HG02840 (cell line): ENCODE data around the gene CCDC97.
A peak's percentile ranks its signal among the peaks of the same experiment; 100 is the strongest.

Experiments used
- ATAC-seq: cut with Tn5 transposase; IDR thresholded peaks from one replicate; pipeline ENCODE4 v1.9.1; 2021; ENCODE audit warnings: mild to moderate bottlenecking, moderate library complexity, moderate number of reproducible peaks; ENCODE audit not compliant: unreplicated experiment, low FRiP score

Gene CCDC97

GRCh38 chr19:41318696-41319499, 8.9 kb downstream of the CCDC97 start:
- ATAC-seq: no peak

- ATAC-seq: no peak
Measured at GRCh38 chr19:41319500-41320184, 9.7 kb downstream of the CCDC97 start.

GRCh38 chr19:41320185-41320518, 10.2 kb downstream of the CCDC97 start:
- ATAC-seq: no peak

- ATAC-seq: no peak
Measured at GRCh38 chr19:41320568-41320967, 10.6 kb downstream of the CCDC97 start.

- no peak for ATAC-seq
Measured at GRCh38 chr19:41321204-41321599, 11.2 kb downstream of the CCDC97 start.

- no peak for ATAC-seq
Measured at GRCh38 chr19:41321600-41322270, 11.8 kb downstream of the CCDC97 start.

- no peak for ATAC-seq
Measured at GRCh38 chr19:41322451-41322850, 12.5 kb downstream of the CCDC97 start.

GRCh38 chr19:41323023-41323422, 13.1 kb downstream of the CCDC97 start:
- no peak for ATAC-seq

- ATAC-seq: no peak
Measured at GRCh38 chr19:41323430-41324125, 13.6 kb downstream of the CCDC97 start.

- ATAC-seq: no peak
Measured at GRCh38 chr19:41324231-41324702, 14.3 kb downstream of the CCDC97 start.

GRCh38 chr19:41324921-41325639, 15.1 kb downstream of the CCDC97 start:
- ATAC-seq: no peak

- ATAC-seq: no peak
Measured at GRCh38 chr19:41325640-41325946, 15.6 kb downstream of the CCDC97 start.

- ATAC-seq: no peak
Measured at GRCh38 chr19:41325947-41326706, 16.2 kb downstream of the CCDC97 start.

- no peak for ATAC-seq
Measured at GRCh38 chr19:41327076-41327575, 17.2 kb downstream of the CCDC97 start.

- peak; percentile 42 for ATAC-seq
Measured at GRCh38 chr19:41327576-41328156, 17.7 kb downstream of the CCDC97 start.

GRCh38 chr19:41328157-41328841, 18.3 kb downstream of the CCDC97 start:
- peak; percentile 3 for ATAC-seq

- ATAC-seq: no peak
Measured at GRCh38 chr19:41328842-41329225, 18.9 kb downstream of the CCDC97 start.

- ATAC-seq: no peak
Measured at GRCh38 chr19:41330481-41330880, 20.5 kb downstream of the CCDC97 start.
